ENCODE measurements around the gene KCNK13.
A peak's percentile ranks its signal among the peaks of the same experiment; 100 is the strongest.

The KCNK13 gene

GRCh38 chr14:90060965-90061684 lies 669 bp upstream of the KCNK13 start:
- no peaks in the 10 kb centered on the region for H3K36me3 ChIP-seq (ENCODE audit: insufficient read depth, low read length)
- no peak overlapping the region for H3K4me2 ChIP-seq (ENCODE audit: insufficient read depth, low read length)
- TF ChIP-seq EZH2 (IDR thresholded peaks at IDR 0.05; ENCODE audit: borderline replicate concordance, low read depth, low read length, severe bottlenecking) = no peak
- H3K27ac ChIP-seq (ENCODE audit: low read length) = no peak overlapping the region
- no peak for ATAC-seq (ENCODE audit: insufficient read depth, low read depth)
- no peaks in the 10 kb centered on the region for H3K27me3 ChIP-seq (ENCODE audit: insufficient read depth, low read length, poor library complexity)
- H3K9me3 ChIP-seq (ENCODE audit: insufficient read depth, low read length, severe bottlenecking) = no peaks in the 10 kb centered on the region
- DNase-seq = no peak
- no peak overlapping the region for H3K4me3 ChIP-seq (ENCODE audit: low read depth in 1 of 2, low read length in 2 of 2)
- H3K79me2 ChIP-seq (ENCODE audit: insufficient read depth, low read length) = no peaks in the 10 kb centered on the region
- no peak overlapping the region for H3K9ac ChIP-seq (ENCODE audit: low read depth, low read length)
- H3K4me1 ChIP-seq (ENCODE audit: insufficient read depth, low read length) = no peaks in the 10 kb centered on the region
- no peak overlapping the region for H2AFZ ChIP-seq (ENCODE audit: low read depth, low read length)
- H4K20me1 ChIP-seq (ENCODE audit: insufficient read depth, low read length) = no peaks in the 10 kb centered on the region

GRCh38 chr14:90062127-90062794 lies 467 bp downstream of the KCNK13 start:
- Histone ChIP-seq H3K4me1 (ENCODE audit: insufficient read depth, low read length) (no peaks in the 10 kb centered on the region), H3K27me3 (ENCODE audit: insufficient read depth, low read length, poor library complexity) (no peaks in the 10 kb centered on the region), H4K20me1 (ENCODE audit: insufficient read depth, low read length) (no peaks in the 10 kb centered on the region), H3K27ac (ENCODE audit: low read length) (no peak overlapping the region), H2AFZ (ENCODE audit: low read depth, low read length) (no peak overlapping the region), H3K36me3 (ENCODE audit: insufficient read depth, low read length) (no peaks in the 10 kb centered on the region), H3K4me2 (ENCODE audit: insufficient read depth, low read length) (no peak overlapping the region), H3K4me3 (ENCODE audit: low read depth in 1 of 2, low read length in 2 of 2) (no peak overlapping the region), H3K9ac (ENCODE audit: low read depth, low read length) (no peak overlapping the region), H3K79me2 (ENCODE audit: insufficient read depth, low read length) (no peaks in the 10 kb centered on the region), H3K9me3 (ENCODE audit: insufficient read depth, low read length, severe bottlenecking) (no peaks in the 10 kb centered on the region)
- no peak for DNase-seq
- no peak for ATAC-seq (ENCODE audit: insufficient read depth, low read depth)
- no peak for TF ChIP-seq CTCF (IDR thresholded peaks at IDR 0.05; ENCODE audit: borderline replicate concordance, extremely low read depth, low read length, poor library complexity, severe bottlenecking)
- TF ChIP-seq EZH2 (IDR thresholded peaks at IDR 0.05; ENCODE audit: borderline replicate concordance, low read depth, low read length, severe bottlenecking) = no peak

- H4K20me1 ChIP-seq (ENCODE audit: insufficient read depth, low read length) = no peaks in the 10 kb centered on the region
- H3K36me3 ChIP-seq (ENCODE audit: insufficient read depth, low read length) = no peaks in the 10 kb centered on the region
- H3K9ac ChIP-seq (ENCODE audit: low read depth, low read length) = no peak overlapping the region
- H3K79me2 ChIP-seq (ENCODE audit: insufficient read depth, low read length) = no peaks in the 10 kb centered on the region
- no peak overlapping the region for H3K4me3 ChIP-seq (ENCODE audit: low read depth in 1 of 2, low read length in 2 of 2)
- H3K9me3 ChIP-seq (ENCODE audit: insufficient read depth, low read length, severe bottlenecking) = no peaks in the 10 kb centered on the region
- DNase-seq (no peak), ATAC-seq (ENCODE audit: insufficient read depth, low read depth) (no peak)
- no peaks in the 10 kb centered on the region for H3K4me1 ChIP-seq (ENCODE audit: insufficient read depth, low read length)
- H3K4me2 ChIP-seq (ENCODE audit: insufficient read depth, low read length) = no peak overlapping the region
- H3K27me3 ChIP-seq (ENCODE audit: insufficient read depth, low read length, poor library complexity) = no peaks in the 10 kb centered on the region
- TF ChIP-seq EZH2 (IDR thresholded peaks at IDR 0.05; ENCODE audit: borderline replicate concordance, low read depth, low read length, severe bottlenecking) (no peak), CTCF (IDR thresholded peaks at IDR 0.05; ENCODE audit: borderline replicate concordance, extremely low read depth, low read length, poor library complexity, severe bottlenecking) (no peak)
- H2AFZ ChIP-seq (ENCODE audit: low read depth, low read length) = no peak overlapping the region
- no peak overlapping the region for H3K27ac ChIP-seq (ENCODE audit: low read length)
Measured at GRCh38 chr14:90062822-90063539, 1.2 kb downstream of the KCNK13 start.

- TF ChIP-seq EZH2 (IDR thresholded peaks at IDR 0.05; ENCODE audit: borderline replicate concordance, low read depth, low read length, severe bottlenecking) = no peak
- no peak for TF ChIP-seq CTCF (IDR thresholded peaks at IDR 0.05; ENCODE audit: borderline replicate concordance, extremely low read depth, low read length, poor library complexity, severe bottlenecking)
- no peaks in the 10 kb centered on the region for H3K36me3 ChIP-seq (ENCODE audit: insufficient read depth, low read length)
- DNase-seq (no peak), ATAC-seq (ENCODE audit: insufficient read depth, low read depth) (no peak)
- no peaks in the 10 kb centered on the region for H3K4me1 ChIP-seq (ENCODE audit: insufficient read depth, low read length)
- H2AFZ ChIP-seq (ENCODE audit: low read depth, low read length) = peak overlapping the region; percentile 25; the same call in 1 of the 2 replicates
- H3K27ac ChIP-seq (ENCODE audit: low read length) = no peak overlapping the region
- H3K4me3 ChIP-seq (ENCODE audit: low read depth in 1 of 2, low read length in 2 of 2) = no peak overlapping the region
- H3K9ac ChIP-seq (ENCODE audit: low read depth, low read length) = no peak overlapping the region
- no peaks in the 10 kb centered on the region for H3K79me2 ChIP-seq (ENCODE audit: insufficient read depth, low read length)
- no peak overlapping the region for H3K4me2 ChIP-seq (ENCODE audit: insufficient read depth, low read length)
- no peaks in the 10 kb centered on the region for H4K20me1 ChIP-seq (ENCODE audit: insufficient read depth, low read length)
- H3K27me3 ChIP-seq (ENCODE audit: insufficient read depth, low read length, poor library complexity) = peaks cover 13% of the 10 kb centered on the region
- no peaks in the 10 kb centered on the region for H3K9me3 ChIP-seq (ENCODE audit: insufficient read depth, low read length, severe bottlenecking)
Measured at GRCh38 chr14:90072350-90072749, 10.6 kb downstream of the KCNK13 start.

Measured in DND-41 (cell line).